SK-N-SH treated with all-trans-retinoic acid at 6 μM for 48 hours (cell line): ENCODE data around the gene RAPGEF4.

Source experiments
- ARNTL ChIP-seq: fragments of 450-650 bp; formaldehyde crosslinking; IDR thresholded peaks from 2 replicates; pipeline ENCODE4 v1.5.0; 2020; ENCODE audit warnings: low read depth, mild to moderate bottlenecking, moderate library complexity, borderline replicate concordance
- CSDC2 ChIP-seq: fragments of 250-450 bp; sonication (Bioruptor Pico); IDR thresholded peaks from 2 replicates; pipeline ENCODE4 v1.5.0; 2020; ENCODE audit warnings: mild to moderate bottlenecking, moderate library complexity
- OSR1 ChIP-seq: fragments of 250-450 bp; sonication (Bioruptor Pico); IDR thresholded peaks from 2 replicates; pipeline ENCODE4 v1.8.0; 2022; ENCODE audit warnings: moderate library complexity, mild to moderate bottlenecking, inconsistent platforms
- RARB ChIP-seq: fragments of 250-450 bp; sonication (Bioruptor Pico); IDR thresholded peaks from 2 replicates; pipeline ENCODE4 v1.8.0; 2021; ENCODE audit warnings: mild to moderate bottlenecking, moderate library complexity
- SNAI2 ChIP-seq: fragments of 250-450 bp; sonication (Bioruptor Pico); IDR thresholded peaks from 2 replicates; pipeline ENCODE4 v1.5.0; 2020; ENCODE audit warnings: mild to moderate bottlenecking, moderate library complexity
- TCF4 ChIP-seq: fragments of 250-450 bp; sonication (Bioruptor Pico); IDR thresholded peaks from 2 replicates; pipeline ENCODE4 v1.8.0; 2021; ENCODE audit warnings: mild to moderate bottlenecking, moderate library complexity, borderline replicate concordance
- ZFP3 ChIP-seq: fragments of 250-450 bp; sonication (Bioruptor Pico); IDR thresholded peaks from 2 replicates; pipeline ENCODE4 v1.5.0; 2020; ENCODE audit warnings: mild to moderate bottlenecking, moderate library complexity
- ZFP30 ChIP-seq: fragments of 450-650 bp; formaldehyde crosslinking; IDR thresholded peaks from 2 replicates; pipeline ENCODE4 v1.5.0; 2022; ENCODE audit warnings: mild to moderate bottlenecking, moderate library complexity
- ZNF70 ChIP-seq: fragments of 450-650 bp; formaldehyde crosslinking; IDR thresholded peaks from 2 replicates; pipeline ENCODE4 v1.5.0; 2020; ENCODE audit warnings: mild to moderate bottlenecking, moderate library complexity
- TF ChIP-seq, protein P1 (sequence below): fragments of 250-450 bp; sonication (Bioruptor Pico); IDR thresholded peaks from 2 replicates; pipeline ENCODE4 v1.5.0; 2020; ENCODE audit warnings: mild to moderate bottlenecking, moderate library complexity

DNA sequence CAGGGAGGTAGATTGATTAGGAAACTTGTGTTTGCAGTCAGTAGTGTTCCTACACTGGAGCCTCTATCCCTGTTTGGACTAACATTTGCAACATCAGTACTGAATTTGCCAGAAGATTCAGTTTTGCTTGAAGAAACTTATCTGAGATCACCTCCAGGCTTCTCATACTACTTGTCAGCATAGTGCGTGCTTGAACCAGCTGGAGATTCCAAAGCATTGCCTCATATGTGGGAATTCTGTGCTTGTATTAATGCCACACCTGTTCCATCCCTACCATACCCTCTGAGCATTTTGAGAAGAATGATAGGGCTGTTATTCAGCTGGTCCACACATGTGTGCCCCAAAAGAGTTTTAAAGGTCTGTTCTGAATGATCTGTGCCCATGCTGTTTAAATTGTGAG, 148.7 kb downstream of the RAPGEF4 start:
- TF ChIP-seq ZFP30 (CRISPR knock-in tag): no peak
- TF ChIP-seq ZFP3 (CRISPR knock-in tag): no peak
- TF ChIP-seq ARNTL (CRISPR knock-in tag): no peak
- no peak for TF ChIP-seq CSDC2 (CRISPR knock-in tag)
- TF ChIP-seq OSR1 (CRISPR knock-in tag): no peak
- no peak for TF ChIP-seq ZNF70 (CRISPR knock-in tag)
- TF ChIP-seq RARB (CRISPR knock-in tag): no peak
- TF ChIP-seq SNAI2 (CRISPR knock-in tag): no peak
- TF ChIP-seq, protein P1, sequence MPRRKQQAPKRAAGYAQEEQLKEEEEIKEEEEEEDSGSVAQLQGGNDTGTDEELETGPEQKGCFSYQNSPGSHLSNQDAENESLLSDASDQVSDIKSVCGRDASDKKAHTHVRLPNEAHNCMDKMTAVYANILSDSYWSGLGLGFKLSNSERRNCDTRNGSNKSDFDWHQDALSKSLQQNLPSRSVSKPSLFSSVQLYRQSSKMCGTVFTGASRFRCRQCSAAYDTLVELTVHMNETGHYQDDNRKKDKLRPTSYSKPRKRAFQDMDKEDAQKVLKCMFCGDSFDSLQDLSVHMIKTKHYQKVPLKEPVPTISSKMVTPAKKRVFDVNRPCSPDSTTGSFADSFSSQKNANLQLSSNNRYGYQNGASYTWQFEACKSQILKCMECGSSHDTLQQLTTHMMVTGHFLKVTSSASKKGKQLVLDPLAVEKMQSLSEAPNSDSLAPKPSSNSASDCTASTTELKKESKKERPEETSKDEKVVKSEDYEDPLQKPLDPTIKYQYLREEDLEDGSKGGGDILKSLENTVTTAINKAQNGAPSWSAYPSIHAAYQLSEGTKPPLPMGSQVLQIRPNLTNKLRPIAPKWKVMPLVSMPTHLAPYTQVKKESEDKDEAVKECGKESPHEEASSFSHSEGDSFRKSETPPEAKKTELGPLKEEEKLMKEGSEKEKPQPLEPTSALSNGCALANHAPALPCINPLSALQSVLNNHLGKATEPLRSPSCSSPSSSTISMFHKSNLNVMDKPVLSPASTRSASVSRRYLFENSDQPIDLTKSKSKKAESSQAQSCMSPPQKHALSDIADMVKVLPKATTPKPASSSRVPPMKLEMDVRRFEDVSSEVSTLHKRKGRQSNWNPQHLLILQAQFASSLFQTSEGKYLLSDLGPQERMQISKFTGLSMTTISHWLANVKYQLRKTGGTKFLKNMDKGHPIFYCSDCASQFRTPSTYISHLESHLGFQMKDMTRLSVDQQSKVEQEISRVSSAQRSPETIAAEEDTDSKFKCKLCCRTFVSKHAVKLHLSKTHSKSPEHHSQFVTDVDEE: no peak
- no peak for TF ChIP-seq TCF4 (CRISPR knock-in tag)
